ENCODE results near the gene LHFPL3. TPM values are rescaled to one million over a fixed set of nuclear protein-coding genes. Genes with fewer than 3 reads are reported as not detected.

LHFPL3 gene
- total and polyA plus RNA-seq, 2 of the 13 experiments (the other 11 are each of a cell fraction or from before 2014, with no cell fraction given): not detected

GRCh38 chr7:104366390-104366789, 38.0 kb downstream of the LHFPL3 start:
- intact Hi-C loops (cut with micrococcal nuclease; ENCODE audit: unreplicated experiment) (no loop called here), in situ Hi-C loops (cut with HindIII; ENCODE audit: extremely low pct_ligation_motif_present, low pct_unique_long_range_greater_than_20kb) (no loop called here)
- BruUV-seq (replicated peaks): no TSS peak
- no peak overlapping the region for H2AFZ ChIP-seq (ENCODE audit: low read length)
- H3K79me2 ChIP-seq (ENCODE audit: insufficient read depth, low read length): no peaks in the 10 kb centered on the region
- H3K9me3 ChIP-seq (ENCODE audit: low read length): no peaks in the 10 kb centered on the region
- TF ChIP-seq ZNF577 (CRISPR knock-in tag; IDR thresholded peaks at IDR 0.05; ENCODE audit: borderline replicate concordance, low read depth) (no peak), ZNF468 (CRISPR knock-in tag; IDR thresholded peaks at IDR 0.05) (no peak), ZNF878 (CRISPR knock-in tag; IDR thresholded peaks at IDR 0.05) (no peak), JUNB (CRISPR knock-in tag; IDR thresholded peaks at IDR 0.05; ENCODE audit: borderline replicate concordance) (no peak), TIGD3 (CRISPR knock-in tag; IDR thresholded peaks at IDR 0.05; ENCODE audit: borderline replicate concordance) (no peak), JUN (CRISPR knock-in tag; IDR thresholded peaks at IDR 0.05) (no peak), ZZZ3 (CRISPR knock-in tag; IDR thresholded peaks at IDR 0.05; ENCODE audit: borderline replicate concordance) (no peak)
- ATAC-seq (no peak), DNase-seq (ENCODE audit: low spot score) (no peak), FAIRE-seq (no peak)
- H3K4me3 ChIP-seq (replicated peaks in 1 of 3; ENCODE audit: insufficient read depth in 1 of 3, low read depth in 2 of 3, low read length in 3 of 3): no peak overlapping the region
- H3K9ac ChIP-seq (ENCODE audit: insufficient read depth, low read depth, low read length): no peak overlapping the region
- no peaks in the 10 kb centered on the region for H3K4me1 ChIP-seq (ENCODE audit: insufficient read depth, low read length)
- H3K27ac ChIP-seq (ENCODE audit: extremely low read length, insufficient read depth, low read length): no peak overlapping the region
- POLR2A ChIA-PET: no interaction called here
- H4K20me1 ChIP-seq (ENCODE audit: insufficient read depth, low read length): no peaks in the 10 kb centered on the region
- H3K36me3 ChIP-seq (replicated peaks in 1 of 2; ENCODE audit: control insufficient read depth in 1 of 2, insufficient read depth in 2 of 2, low read length in 2 of 2): no peaks in the 10 kb centered on the region
- CTCF ChIA-PET (ENCODE audit: low intra/inter-chr PET ratio, low total read pairs): no interaction called here
- 0% methylated on average over 1 of the region's 1 CpG for WGBS (ENCODE audit: low lambda C conversion rate)
- peaks cover 1 to 4% of the 10 kb centered on the region in 2 experiments; a peak in 3 of 5 replicates for H3K27me3 ChIP-seq (ENCODE audit: control insufficient read depth in 1 of 2, insufficient read depth in 2 of 2, low read length in 2 of 2)
- no peak overlapping the region for H3K4me2 ChIP-seq (ENCODE audit: low read depth, low read length)

DNA sequence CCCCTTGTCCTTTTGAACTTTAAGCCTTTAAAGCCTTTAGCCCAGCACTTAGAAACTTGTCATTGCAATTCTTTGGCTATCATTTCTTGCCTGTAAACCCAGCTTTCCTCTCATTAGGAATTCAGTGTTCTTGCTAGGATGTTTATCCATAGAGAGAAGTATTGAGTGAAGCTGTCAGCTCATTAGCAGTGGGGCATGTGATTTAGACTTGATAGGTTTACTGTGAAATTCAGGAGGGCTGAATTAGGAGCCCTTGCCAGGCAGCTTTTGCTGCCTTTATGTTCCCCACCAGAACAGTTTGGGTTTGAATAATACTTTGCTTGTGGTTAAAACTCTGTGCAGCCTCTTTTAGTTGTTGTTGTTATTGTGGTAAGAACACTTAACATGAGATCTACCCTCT, 39.5 kb downstream of the LHFPL3 start:
- H3K9me3 ChIP-seq (ENCODE audit: low read length): no peaks in the 10 kb centered on the region
- peaks cover 1 to 4% of the 10 kb centered on the region in 2 experiments; a peak in 3 of 5 replicates for H3K27me3 ChIP-seq (ENCODE audit: control insufficient read depth in 1 of 2, insufficient read depth in 2 of 2, low read length in 2 of 2)
- no peak overlapping the region for H3K9ac ChIP-seq (ENCODE audit: insufficient read depth, low read depth, low read length)
- intact Hi-C loops (cut with micrococcal nuclease; ENCODE audit: unreplicated experiment): no loop called here
- no peak overlapping the region for H2AFZ ChIP-seq (ENCODE audit: low read length)
- H3K4me1 ChIP-seq (ENCODE audit: insufficient read depth, low read length): no peaks in the 10 kb centered on the region
- FAIRE-seq (no peak), DNase-seq (ENCODE audit: low spot score) (no peak), ATAC-seq (no peak)
- in situ Hi-C loops (cut with HindIII; ENCODE audit: extremely low pct_ligation_motif_present, low pct_unique_long_range_greater_than_20kb): no loop called here
- no peak overlapping the region for H3K27ac ChIP-seq (ENCODE audit: extremely low read length, insufficient read depth, low read length)
- ChIA-PET POLR2A (no interaction called here), CTCF (ENCODE audit: low intra/inter-chr PET ratio, low total read pairs) (no interaction called here)
- no peaks in the 10 kb centered on the region for H3K36me3 ChIP-seq (replicated peaks in 1 of 2; ENCODE audit: control insufficient read depth in 1 of 2, insufficient read depth in 2 of 2, low read length in 2 of 2)
- H4K20me1 ChIP-seq (ENCODE audit: insufficient read depth, low read length): no peaks in the 10 kb centered on the region
- H3K79me2 ChIP-seq (ENCODE audit: insufficient read depth, low read length): no peaks in the 10 kb centered on the region
- H3K4me2 ChIP-seq (ENCODE audit: low read depth, low read length): no peak overlapping the region
- no peak overlapping the region for H3K4me3 ChIP-seq (replicated peaks in 1 of 3; ENCODE audit: insufficient read depth in 1 of 3, low read depth in 2 of 3, low read length in 3 of 3)
- no TSS peak for BruUV-seq (replicated peaks)
- no peak for TF ChIP-seq ZNF605 (CRISPR knock-in tag; IDR thresholded peaks at IDR 0.05)
- no peak for TF ChIP-seq HMG20B (CRISPR knock-in tag; conservative IDR thresholded peaks at IDR 0.05)
- no peak for TF ChIP-seq RCOR2 (CRISPR knock-in tag; IDR thresholded peaks at IDR 0.05)
- TF ChIP-seq MTF1 (CRISPR knock-in tag; IDR thresholded peaks at IDR 0.05): no peak
- TF ChIP-seq ZNF775 (CRISPR knock-in tag; IDR thresholded peaks at IDR 0.05; ENCODE audit: borderline replicate concordance): no peak
- no peak for TF ChIP-seq ZBTB38 (CRISPR knock-in tag; IDR thresholded peaks at IDR 0.05)
- TF ChIP-seq ZNF839 (CRISPR knock-in tag; IDR thresholded peaks at IDR 0.05; ENCODE audit: borderline replicate concordance): no peak
- TF ChIP-seq, protein P1, sequence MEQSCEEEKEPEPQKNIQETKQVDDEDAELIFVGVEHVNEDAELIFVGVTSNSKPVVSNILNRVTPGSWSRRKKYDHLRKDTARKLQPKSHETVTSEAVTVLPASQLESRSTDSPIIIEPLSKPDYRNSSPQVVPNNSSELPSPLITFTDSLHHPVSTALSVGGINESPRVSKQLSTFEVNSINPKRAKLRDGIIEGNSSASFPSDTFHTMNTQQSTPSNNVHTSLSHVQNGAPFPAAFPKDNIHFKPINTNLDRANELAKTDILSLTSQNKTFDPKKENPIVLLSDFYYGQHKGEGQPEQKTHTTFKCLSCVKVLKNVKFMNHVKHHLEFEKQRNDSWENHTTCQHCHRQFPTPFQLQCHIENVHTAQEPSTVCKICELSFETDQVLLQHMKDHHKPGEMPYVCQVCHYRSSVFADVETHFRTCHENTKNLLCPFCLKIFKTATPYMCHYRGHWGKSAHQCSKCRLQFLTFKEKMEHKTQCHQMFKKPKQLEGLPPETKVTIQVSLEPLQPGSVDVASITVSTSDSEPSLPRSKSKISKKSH (CRISPR knock-in tag; IDR thresholded peaks at IDR 0.05; ENCODE audit: borderline replicate concordance): no peak
- TF ChIP-seq NCOA2 (CRISPR knock-in tag; IDR thresholded peaks at IDR 0.05): no peak
- no peak for TF ChIP-seq ATF7 (IDR thresholded peaks at IDR 0.05)
- no peak for TF ChIP-seq ATF7 (CRISPR knock-in tag; IDR thresholded peaks at IDR 0.05)
- TF ChIP-seq ZNF777 (CRISPR knock-in tag; IDR thresholded peaks at IDR 0.05): no peak
- no peak for TF ChIP-seq ZNF17 (CRISPR knock-in tag; IDR thresholded peaks at IDR 0.05)
